Measurements from ENCODE around the gene ANKRD30B. TPM values are rescaled to one million over a fixed set of nuclear protein-coding genes. Genes with fewer than 3 reads are reported as not detected.
A peak's percentile ranks its signal among the peaks of the same experiment; 100 is the strongest.
"Not testable (repeated sequence)": the region's sequence is repeated elsewhere in the genome, so short reads cannot be mapped to it uniquely, and the experiment has no call there.

Gene ANKRD30B
- total RNA-seq, 1 donor = 6.9 TPM

DNA sequence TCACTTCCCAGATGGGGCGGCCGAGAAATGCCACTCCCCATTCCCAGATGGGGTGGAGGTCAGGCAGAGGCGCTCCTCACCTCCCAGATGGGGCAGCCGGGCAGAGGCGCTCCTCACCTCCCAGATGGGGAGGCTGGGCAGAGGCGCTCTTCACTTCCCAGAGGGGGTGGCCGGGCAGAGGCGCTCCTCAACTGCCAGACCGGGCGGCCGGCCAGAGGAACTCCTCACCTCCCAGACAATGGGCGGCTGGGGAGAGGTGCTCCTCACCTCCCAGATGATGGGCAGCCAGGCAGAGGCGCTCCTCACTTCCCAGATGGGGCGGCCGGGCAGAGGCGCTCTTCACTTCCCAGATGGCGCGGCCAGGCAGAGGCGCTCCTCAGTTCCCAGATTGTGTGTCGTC lies 108.3 kb downstream of the ANKRD30B start:
- not testable (repeated sequence) for H3K27me3 ChIP-seq (ENCODE audit: insufficient read depth, low read length); H3K9me3 ChIP-seq (ENCODE audit: low read depth, low read length); H3K27ac ChIP-seq (ENCODE audit: low read depth, low read length); H4K20me1 ChIP-seq (ENCODE audit: insufficient read depth, low read length); H2AFZ ChIP-seq (ENCODE audit: low read length); H3K36me3 ChIP-seq (ENCODE audit: insufficient read depth, low read length); H3K79me2 ChIP-seq (ENCODE audit: insufficient read depth, low read length); H3K4me1 ChIP-seq (ENCODE audit: insufficient read depth, low read length); DNase-seq (ENCODE audit: insufficient read length, low spot score, missing footprints); H3K4me2 ChIP-seq (ENCODE audit: insufficient read depth, low read length); H3K4me3 ChIP-seq (ENCODE audit: insufficient read depth, low read length)

DNA sequence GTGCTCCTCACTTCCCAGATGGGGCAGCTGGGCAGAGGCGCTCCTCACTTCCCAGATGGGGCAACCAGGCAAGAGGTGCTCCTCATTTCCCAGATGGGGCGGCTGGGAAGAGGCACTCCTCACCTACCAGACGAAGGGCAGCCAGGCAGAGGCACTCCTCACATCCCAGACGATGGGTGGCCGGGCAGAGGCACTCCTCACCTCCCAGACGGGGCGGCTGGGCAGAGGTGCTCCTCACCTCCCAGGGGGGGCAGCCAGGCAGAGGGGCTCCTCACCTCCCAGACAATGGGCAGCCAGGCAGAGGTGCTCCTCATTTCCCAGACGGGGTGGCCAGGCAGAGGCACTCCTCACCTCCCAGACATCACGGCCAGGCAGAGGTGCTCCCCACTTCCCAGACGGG lies 110.5 kb downstream of the ANKRD30B start:
- H4K20me1 ChIP-seq (ENCODE audit: insufficient read depth, low read length); H3K27me3 ChIP-seq (ENCODE audit: insufficient read depth, low read length); H3K9me3 ChIP-seq (ENCODE audit: low read depth, low read length); H3K27ac ChIP-seq (ENCODE audit: low read depth, low read length); DNase-seq (ENCODE audit: insufficient read length, low spot score, missing footprints); H3K4me2 ChIP-seq (ENCODE audit: insufficient read depth, low read length); H3K79me2 ChIP-seq (ENCODE audit: insufficient read depth, low read length); H2AFZ ChIP-seq (ENCODE audit: low read length); H3K4me3 ChIP-seq (ENCODE audit: insufficient read depth, low read length); H3K4me1 ChIP-seq (ENCODE audit: insufficient read depth, low read length); H3K36me3 ChIP-seq (ENCODE audit: insufficient read depth, low read length): not testable (repeated sequence)

DNA sequence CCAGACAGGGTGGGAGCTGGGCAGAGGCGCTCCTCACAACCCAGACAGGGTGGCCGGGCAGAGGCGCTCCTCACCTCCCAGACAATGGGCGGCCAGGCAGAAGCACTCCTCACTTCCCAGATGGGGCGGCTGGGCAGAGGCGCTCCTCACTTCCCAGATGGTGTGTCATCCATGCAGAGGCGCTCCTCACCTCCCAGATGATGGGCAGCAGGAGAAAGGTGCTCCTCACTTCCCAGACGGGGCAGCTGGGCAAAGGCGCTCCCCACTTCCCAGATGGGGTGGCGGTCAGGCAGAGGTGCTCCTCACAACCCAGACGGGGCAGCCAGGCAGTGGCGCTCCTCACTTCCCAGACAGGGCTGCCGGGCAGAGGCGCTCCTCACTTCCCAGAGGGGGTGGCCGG lies 112.0 kb downstream of the ANKRD30B start:
- H3K36me3 ChIP-seq (ENCODE audit: insufficient read depth, low read length); H3K4me2 ChIP-seq (ENCODE audit: insufficient read depth, low read length); H3K27me3 ChIP-seq (ENCODE audit: insufficient read depth, low read length); H3K79me2 ChIP-seq (ENCODE audit: insufficient read depth, low read length); H3K4me3 ChIP-seq (ENCODE audit: insufficient read depth, low read length); DNase-seq (ENCODE audit: insufficient read length, low spot score, missing footprints); H3K9me3 ChIP-seq (ENCODE audit: low read depth, low read length); H3K4me1 ChIP-seq (ENCODE audit: insufficient read depth, low read length); H4K20me1 ChIP-seq (ENCODE audit: insufficient read depth, low read length); H3K27ac ChIP-seq (ENCODE audit: low read depth, low read length); H2AFZ ChIP-seq (ENCODE audit: low read length): not testable (repeated sequence)

DNA sequence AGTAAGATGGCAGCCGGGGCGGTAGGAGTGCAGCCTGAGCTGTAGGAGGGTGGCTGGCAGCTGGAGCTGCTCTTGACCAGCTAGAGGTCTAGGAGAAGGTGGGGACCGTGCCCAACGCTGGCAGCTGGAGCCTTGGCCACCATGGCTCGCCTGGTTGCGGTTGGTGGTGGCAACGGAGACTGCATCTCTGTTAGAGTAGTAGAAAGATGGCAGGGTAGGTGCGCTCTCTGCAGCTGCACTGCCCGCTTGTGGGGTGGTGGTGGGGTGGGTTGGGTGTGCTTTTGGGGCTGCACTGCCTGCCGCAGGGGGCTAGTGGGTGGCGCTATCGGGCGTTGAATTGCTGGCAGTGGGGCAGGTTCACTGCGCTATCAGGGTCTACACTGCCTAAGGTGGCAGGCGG lies 118.5 kb downstream of the ANKRD30B start:
- not testable (repeated sequence) for H2AFZ ChIP-seq (ENCODE audit: low read length); H3K27me3 ChIP-seq (ENCODE audit: insufficient read depth, low read length); H3K27ac ChIP-seq (ENCODE audit: low read depth, low read length); H4K20me1 ChIP-seq (ENCODE audit: insufficient read depth, low read length); DNase-seq (ENCODE audit: insufficient read length, low spot score, missing footprints); H3K79me2 ChIP-seq (ENCODE audit: insufficient read depth, low read length); H3K4me2 ChIP-seq (ENCODE audit: insufficient read depth, low read length); H3K4me1 ChIP-seq (ENCODE audit: insufficient read depth, low read length); H3K9me3 ChIP-seq (ENCODE audit: low read depth, low read length); H3K36me3 ChIP-seq (ENCODE audit: insufficient read depth, low read length); H3K4me3 ChIP-seq (ENCODE audit: insufficient read depth, low read length)

DNA sequence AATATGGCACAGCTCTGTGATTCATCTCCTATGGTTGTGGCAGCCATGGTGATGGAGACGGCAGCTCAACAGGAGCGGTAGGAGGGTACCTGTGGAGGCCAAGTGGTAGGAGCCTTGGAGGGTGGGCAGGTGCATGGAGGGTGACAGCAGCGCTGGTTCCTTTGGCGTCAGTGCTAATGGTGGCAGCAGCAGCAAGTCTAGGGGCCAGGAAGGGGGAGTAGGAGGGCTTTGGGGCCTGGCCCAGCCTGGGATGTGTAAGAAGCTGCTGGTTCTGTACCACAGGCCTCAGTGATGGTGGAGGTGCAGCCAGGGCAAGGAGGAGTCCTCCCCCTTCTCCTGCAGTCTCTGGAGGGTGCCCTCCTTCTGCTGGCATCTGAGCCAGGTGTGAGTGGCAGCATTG lies 120.0 kb downstream of the ANKRD30B start:
- H3K4me3 ChIP-seq (ENCODE audit: insufficient read depth, low read length); H3K4me1 ChIP-seq (ENCODE audit: insufficient read depth, low read length); H4K20me1 ChIP-seq (ENCODE audit: insufficient read depth, low read length); H3K36me3 ChIP-seq (ENCODE audit: insufficient read depth, low read length); H3K27ac ChIP-seq (ENCODE audit: low read depth, low read length); H2AFZ ChIP-seq (ENCODE audit: low read length); H3K27me3 ChIP-seq (ENCODE audit: insufficient read depth, low read length); H3K9me3 ChIP-seq (ENCODE audit: low read depth, low read length); H3K4me2 ChIP-seq (ENCODE audit: insufficient read depth, low read length); DNase-seq (ENCODE audit: insufficient read length, low spot score, missing footprints); H3K79me2 ChIP-seq (ENCODE audit: insufficient read depth, low read length): not testable (repeated sequence)

DNA sequence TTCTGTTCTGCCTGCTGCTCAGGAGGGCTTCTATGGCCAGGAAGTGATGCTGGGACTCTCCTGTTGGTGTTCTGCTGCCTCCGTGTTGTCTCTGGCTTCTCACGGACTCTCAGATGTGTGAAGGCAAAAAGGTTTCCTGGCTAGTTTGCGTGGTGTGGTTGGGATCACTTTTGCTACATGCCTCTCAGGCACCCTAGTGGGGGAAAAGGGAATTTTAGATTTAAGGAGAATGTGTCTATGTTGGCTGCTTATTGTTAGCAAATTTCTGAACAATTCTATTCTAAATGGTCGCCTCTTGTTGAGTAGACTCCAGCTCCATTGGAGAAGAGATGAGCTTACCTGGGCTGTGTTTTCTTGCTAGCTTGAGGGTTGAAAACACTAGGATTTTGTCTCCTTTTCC lies 120.9 kb downstream of the ANKRD30B start:
- not testable (repeated sequence) for H3K79me2 ChIP-seq (ENCODE audit: insufficient read depth, low read length); DNase-seq (ENCODE audit: insufficient read length, low spot score, missing footprints); H3K4me3 ChIP-seq (ENCODE audit: insufficient read depth, low read length); H2AFZ ChIP-seq (ENCODE audit: low read length); H3K27ac ChIP-seq (ENCODE audit: low read depth, low read length); H4K20me1 ChIP-seq (ENCODE audit: insufficient read depth, low read length); H3K27me3 ChIP-seq (ENCODE audit: insufficient read depth, low read length); H3K36me3 ChIP-seq (ENCODE audit: insufficient read depth, low read length); H3K4me2 ChIP-seq (ENCODE audit: insufficient read depth, low read length); H3K4me1 ChIP-seq (ENCODE audit: insufficient read depth, low read length); H3K9me3 ChIP-seq (ENCODE audit: low read depth, low read length)
- TF ChIP-seq, protein P1, sequence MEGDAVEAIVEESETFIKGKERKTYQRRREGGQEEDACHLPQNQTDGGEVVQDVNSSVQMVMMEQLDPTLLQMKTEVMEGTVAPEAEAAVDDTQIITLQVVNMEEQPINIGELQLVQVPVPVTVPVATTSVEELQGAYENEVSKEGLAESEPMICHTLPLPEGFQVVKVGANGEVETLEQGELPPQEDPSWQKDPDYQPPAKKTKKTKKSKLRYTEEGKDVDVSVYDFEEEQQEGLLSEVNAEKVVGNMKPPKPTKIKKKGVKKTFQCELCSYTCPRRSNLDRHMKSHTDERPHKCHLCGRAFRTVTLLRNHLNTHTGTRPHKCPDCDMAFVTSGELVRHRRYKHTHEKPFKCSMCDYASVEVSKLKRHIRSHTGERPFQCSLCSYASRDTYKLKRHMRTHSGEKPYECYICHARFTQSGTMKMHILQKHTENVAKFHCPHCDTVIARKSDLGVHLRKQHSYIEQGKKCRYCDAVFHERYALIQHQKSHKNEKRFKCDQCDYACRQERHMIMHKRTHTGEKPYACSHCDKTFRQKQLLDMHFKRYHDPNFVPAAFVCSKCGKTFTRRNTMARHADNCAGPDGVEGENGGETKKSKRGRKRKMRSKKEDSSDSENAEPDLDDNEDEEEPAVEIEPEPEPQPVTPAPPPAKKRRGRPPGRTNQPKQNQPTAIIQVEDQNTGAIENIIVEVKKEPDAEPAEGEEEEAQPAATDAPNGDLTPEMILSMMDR (IDR thresholded peaks at IDR 0.05; ENCODE audit: extremely low read depth, low read depth, low read length) = peak; percentile 20

DNA sequence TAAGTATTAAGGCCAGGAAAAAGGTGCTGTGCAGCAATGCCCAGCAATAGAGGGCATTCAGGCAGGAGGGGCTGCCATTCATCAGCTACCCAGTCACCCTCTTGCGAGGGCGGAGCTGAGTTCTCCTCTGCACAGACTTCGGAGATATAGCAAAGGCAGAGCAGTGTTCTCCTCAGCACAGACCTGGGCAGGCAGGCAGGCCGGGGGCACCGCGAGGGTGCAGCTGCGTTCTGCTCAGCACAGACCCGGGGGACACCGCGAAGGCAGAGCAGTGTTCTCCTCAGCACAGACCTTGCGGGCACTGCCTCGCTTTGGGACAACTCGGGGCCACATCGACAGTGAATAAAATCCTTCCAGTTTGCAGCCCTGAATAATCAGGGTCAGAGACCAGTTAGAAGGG lies 130.9 kb downstream of the ANKRD30B start:
- H3K36me3 ChIP-seq (ENCODE audit: insufficient read depth, low read length); H3K27me3 ChIP-seq (ENCODE audit: insufficient read depth, low read length); DNase-seq (ENCODE audit: insufficient read length, low spot score, missing footprints); H3K4me1 ChIP-seq (ENCODE audit: insufficient read depth, low read length); H3K9me3 ChIP-seq (ENCODE audit: low read depth, low read length); H3K27ac ChIP-seq (ENCODE audit: low read depth, low read length); H4K20me1 ChIP-seq (ENCODE audit: insufficient read depth, low read length); H2AFZ ChIP-seq (ENCODE audit: low read length); H3K79me2 ChIP-seq (ENCODE audit: insufficient read depth, low read length); H3K4me3 ChIP-seq (ENCODE audit: insufficient read depth, low read length); H3K4me2 ChIP-seq (ENCODE audit: insufficient read depth, low read length): not testable (repeated sequence)

Data from osteoblast (primary cell).